K562 (cell line): ENCODE data around the gene POGZ. TPM values are rescaled to one million over a fixed set of nuclear protein-coding genes. Genes with fewer than 3 reads are reported as not detected.

Experiments used
- ATAC-seq: fragments of 200-7000 bp; cut with Tn5 transposase; 3 replicates; pipeline ENCODE4 v1.9.1; 2020; ENCODE audit warnings: moderate library complexity
- BruUV-seq: library from RNA; stranded (reverse); fragments of 400-500 nt; replicated peaks from 2 replicates; lab custom pipeline; 2021; lab: Mats Ljungman, UMichigan
- CTCF ChIA-PET: fragments of 300-600 bp; formaldehyde crosslinking; extraction: SDS; loops from one replicate; lab custom pipeline; 2021; ENCODE audit warnings: low intra/inter-chr PET ratio; lab: Yijun Ruan, JAX
- POLR2A ChIA-PET: fragments of 300-600, 350-650 bp; sonication (Branson Sonifier 250); formaldehyde crosslinking; extraction: SDS; loops from one replicate; lab custom pipeline; 2021; ENCODE audit warnings: antibody characterized with exemption, inconsistent platforms; lab: Yijun Ruan, JAX
- DNase-seq, 4 experiments: peaks; one replicate each; pipeline versions ENCODE4 v3.0.0 to v3.0.0-alpha.2; 2011 to 2018; ENCODE audit warnings: low spot score in 3 of 4, mixed read lengths in 3 of 4; ENCODE audit errors: extremely low read depth in 1 of 4
- FAIRE-seq: peaks from 2 replicates; lab custom pipeline; 2011; peaks lifted over from hg19 to GRCh38; lab: Jason Lieb, UNC
- H2AFZ ChIP-seq: 2 replicates; pipeline ENCODE4 v1.6.0; 2011; ENCODE audit warnings: low read depth, low read length, control low read depth, inconsistent platforms
- H3K27ac ChIP-seq: fragments of 200-600 bp; 3 replicates; pipeline ENCODE4 v1.8.0; 2011; ENCODE audit warnings: low read depth, mild to moderate bottlenecking, control low read depth, inconsistent platforms, low read length, moderate library complexity, mixed read lengths; ENCODE audit errors: extremely low read depth
- H3K27me3 ChIP-seq, 2 experiments: fragments of 300-600 bp in 1 of 2; 2 replicates in 1 of 2; 3 replicates in 1 of 2; pipeline versions ENCODE4 v1.6.0 to v1.8.0; 2011; ENCODE audit warnings: inconsistent platforms in 2 of 2, low read length in 2 of 2, mild to moderate bottlenecking in 1 of 2, mixed read lengths in 1 of 2, moderate library complexity in 1 of 2; ENCODE audit not compliant: control insufficient read depth in 2 of 2, insufficient read depth in 2 of 2
- H3K36me3 ChIP-seq: fragments of 300-600 bp; 3 replicates; pipeline ENCODE4 v1.8.0; 2011; ENCODE audit warnings: mild to moderate bottlenecking, low read length, inconsistent platforms; ENCODE audit not compliant: control insufficient read depth, insufficient read depth
- H3K4me1 ChIP-seq, 2 experiments: fragments of 200-600 bp in 1 of 2; replicated peaks in 1 of 2; 2 replicates in 1 of 2; 3 replicates in 1 of 2; pipeline versions ENCODE4 v1.5.1 to v1.8.0; 2011; ENCODE audit warnings: inconsistent platforms in 2 of 2, low read length in 2 of 2, mild to moderate bottlenecking in 1 of 2, mixed read lengths in 1 of 2, moderate library complexity in 1 of 2; ENCODE audit not compliant: control insufficient read depth in 2 of 2, insufficient read depth in 2 of 2
- H3K4me2 ChIP-seq: 2 replicates; pipeline ENCODE4 v1.6.1; 2011; ENCODE audit warnings: low read length, control low read depth, inconsistent platforms, mixed read lengths; ENCODE audit not compliant: insufficient read depth
- H3K4me3 ChIP-seq: fragments of 200-600 bp; sonication (generic), shearing (Covaris generic); 2 replicates; pipeline ENCODE4 v1.5.1; 2016; ENCODE audit warnings: control low read depth, inconsistent platforms
- H3K79me2 ChIP-seq: fragments of 200-600 bp; 3 replicates; pipeline ENCODE4 v1.8.0; 2011; ENCODE audit warnings: low read length, inconsistent platforms; ENCODE audit not compliant: control insufficient read depth, insufficient read depth
- H3K9ac ChIP-seq, 2 experiments: 2 replicates each; pipeline versions ENCODE4 v1.6.0 to v1.6.1; 2011; ENCODE audit warnings: low read depth in 2 of 2, low read length in 2 of 2, control low read depth in 1 of 2, inconsistent platforms in 1 of 2, mild to moderate bottlenecking in 1 of 2, mixed read lengths in 1 of 2; ENCODE audit not compliant: insufficient read depth in 1 of 2
- H3K9me1 ChIP-seq: one replicate; pipeline ENCODE4 v1.6.0; 2011; ENCODE audit warnings: inconsistent platforms, mild to moderate bottlenecking, low read length, moderate library complexity; ENCODE audit not compliant: control insufficient read depth, insufficient read depth
- H3K9me3 ChIP-seq: replicated peaks from 2 replicates; pipeline ENCODE4 v1.5.1; 2011; ENCODE audit warnings: low read depth, low read length, inconsistent platforms; ENCODE audit not compliant: control insufficient read depth, insufficient read depth
- H4K20me1 ChIP-seq: replicated peaks from 2 replicates; pipeline ENCODE4 v1.6.1; 2011; ENCODE audit warnings: low read length, inconsistent platforms, mixed read lengths; ENCODE audit not compliant: control insufficient read depth, insufficient read depth
- BACH1 ChIP-seq: fragments of 200-800 bp; sonication (Bioruptor generic); IDR thresholded peaks from 2 replicates; pipeline ENCODE4 v1.6.1; 2016; ENCODE audit warnings: missing genetic modification characterization, missing compliant biosample characterization
- KDM5B ChIP-seq: fragments of 200-600 bp; sonication (generic); IDR thresholded peaks from 2 replicates; pipeline ENCODE4 v1.6.1; 2012; ENCODE audit warnings: low read depth, mild to moderate bottlenecking, moderate library complexity, low read length, control low read depth, inconsistent platforms; ENCODE audit not compliant: insufficient replicate concordance
- POLR2A ChIP-seq: fragments of 450-650 bp; conservative IDR thresholded peaks from 2 replicates; pipeline ENCODE4 v1.6.1; 2016
- POLR2AphosphoS2 ChIP-seq: IDR thresholded peaks from 2 replicates; pipeline ENCODE4 v1.6.1; 2012; ENCODE audit warnings: low read length, improper control_type of control experiment
- POLR2AphosphoS5 ChIP-seq: IDR thresholded peaks from 2 replicates; pipeline ENCODE4 v1.6.1; 2011; ENCODE audit warnings: mild to moderate bottlenecking, low read depth, low read length, moderate library complexity; ENCODE audit not compliant: control insufficient read depth, insufficient read depth
- ZNF3 ChIP-seq: fragments of 250-450 bp; sonication (Bioruptor Pico); IDR thresholded peaks from 2 replicates; pipeline ENCODE4 v1.5.0; 2021; ENCODE audit warnings: mild to moderate bottlenecking, moderate library complexity
- WGBS: fragments of 100-300 bp; shearing (Covaris generic); methylation state at CpG from one replicate; pipeline ENCODE4 v1.1.6; 2016; ENCODE audit warnings: low coverage, mixed read lengths; ENCODE audit not compliant: insufficient coverage; ENCODE audit errors: missing lambda C conversion rate; 5-methylcytosine and 5-hydroxymethylcytosine counted together
- in situ Hi-C: fragments of 300-500 bp; cut with MboI; formaldehyde crosslinking; loops from 4 replicates; pipeline ENCODE4 v1.15.0; 2018; ENCODE audit warnings: inconsistent platforms, mixed read lengths
- intact Hi-C: fragments of 100-400 bp; cut with micrococcal nuclease; formaldehyde crosslinking; loops from 2 replicates; pipeline ENCODE4 v1.14.2; 2022
- polyA plus RNA-seq, 8 experiments: library from polyadenylated mRNA; depleted of rRNA in 4 of 8; stranded (reverse) in 5 of 8; unstranded in 3 of 8; fragments of >200 nt; fragmentation: Nextera tagmentation in 2 of 8; fragmentation: Illumina TruSeq in 1 of 8; extraction: Ambion mirVana in 2 of 8; extraction: Trizol in 1 of 8; gene quantifications; 2 replicates each; pipeline versions ENCODE4 v1.2.1 to v1.2.3, GENCODE V29; 2011 to 2014; ENCODE audit warnings: inconsistent platforms in 1 of 8, missing spikeins in 1 of 8
- total RNA-seq, 7 experiments: library from RNA; depleted of rRNA in 6 of 7; stranded (reverse); fragments of >200 nt in 6 of 7; fragmentation: Illumina TruSeq in 2 of 7; extraction: Trizol in 2 of 7; gene quantifications; 2 replicates each; pipeline versions ENCODE4 v1.2.1 to v1.2.3, GENCODE V29; 2011 to 2021; ENCODE audit warnings: low replicate concordance in 1 of 7

The POGZ gene
- total and polyA plus RNA-seq, 9 of the 15 experiments (the other 6 are each of a cell fraction or from before 2014, with no cell fraction given), result 9.4 to 40.6 (median 21.6) TPM

GRCh38 chr1:151402764-151403163, 56.5 kb downstream of the POGZ start:
- CTCF ChIA-PET, result interaction anchor here (0.6 to 1.0 kb wide), 2 partner anchors 65 to 103 kb away, joined by 3 read pairs; no protein-coding TSS in a partner anchor
- Histone ChIP-seq H3K36me3 (peaks cover 71% of the 10 kb centered on the region; the same call in 2 of the 3 replicates), H3K27me3 (no peaks in the 10 kb centered on the region), H3K79me2 (peaks cover 22% of the 10 kb centered on the region), H2AFZ (no peak overlapping the region), H3K4me2 (no peak overlapping the region), H4K20me1 (0 out of 2 replicates have a peak, but pooled peaks cover 3% of the 10 kb centered on the region), H3K9me3 (no peaks in the 10 kb centered on the region), H3K27ac (peak overlapping the region; percentile 17; the same call in 1 of the 3 replicates), H3K4me1 (peaks cover 0 to 3% of the 10 kb centered on the region in 2 experiments; a peak in 3 of 5 replicates), H3K4me3 (no peak overlapping the region), H3K9ac (no peak overlapping the region), H3K9me1 (no peaks in the 10 kb centered on the region)
- intact Hi-C loops, result no loop called here
- no peak for FAIRE-seq
- POLR2A ChIA-PET, result interaction anchor here (0.7 to 1.2 kb wide), 4 partner anchors 17 to 71 kb away, joined by 3 to 5 read pairs (median 3); no protein-coding TSS in a partner anchor
- ATAC-seq, result no peak
- peak; percentile 73; the same call in 1 of the 2 replicates for TF ChIP-seq POLR2AphosphoS5
- TF ChIP-seq POLR2A, result peak; percentile 37; the same call in 1 of the 2 replicates
- TF ChIP-seq KDM5B, result peak; percentile 27
- no peak for TF ChIP-seq ZNF3 (CRISPR knock-in tag)
- TF ChIP-seq POLR2AphosphoS2, result 0 out of 2 replicates have a peak, but pooled peaks have one; percentile 56
- TF ChIP-seq BACH1 (tag), result no peak
- no peak for DNase-seq
- 50% methylated on average over 2 of the region's 2 CpGs for WGBS
- no TSS peak for BruUV-seq
- in situ Hi-C loops, result no loop called here
